ENCODE data around the gene CACNA1S.

The CACNA1S gene

DNA sequence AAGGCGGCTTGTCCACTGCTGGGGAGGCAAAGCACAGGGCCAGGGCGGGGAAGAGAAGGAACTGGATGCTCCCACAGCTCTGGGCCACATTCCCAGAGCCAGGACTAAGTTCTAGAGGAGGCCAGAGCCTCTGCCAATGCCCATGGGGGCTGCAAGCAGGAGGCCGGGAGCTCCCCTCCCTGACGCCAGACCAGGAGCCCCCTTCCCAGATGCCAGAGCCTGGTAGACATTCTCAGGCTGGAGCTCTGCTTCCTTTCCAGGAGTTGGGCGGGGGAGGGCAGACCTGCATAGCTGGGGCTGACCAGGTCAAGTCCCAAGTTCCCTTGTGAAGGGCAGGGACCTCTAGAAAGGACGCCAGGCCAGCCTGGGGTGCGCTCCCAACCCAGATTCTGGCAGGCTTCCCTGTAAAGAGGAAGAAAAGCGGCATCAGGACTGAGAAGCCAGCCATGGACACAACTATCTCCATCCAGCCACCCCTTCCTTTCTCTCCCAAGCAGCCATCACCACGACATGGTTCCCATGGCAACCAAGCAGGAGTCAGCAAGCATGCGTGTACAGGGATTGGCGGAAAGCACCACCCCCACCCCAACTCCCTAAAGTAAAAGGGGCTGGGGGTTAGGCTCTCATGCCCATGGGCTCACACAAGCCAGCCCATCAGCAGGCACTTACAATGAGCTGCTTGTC, 102.1 kb downstream of the CACNA1S start:
- no peak for DNase-seq

DNA sequence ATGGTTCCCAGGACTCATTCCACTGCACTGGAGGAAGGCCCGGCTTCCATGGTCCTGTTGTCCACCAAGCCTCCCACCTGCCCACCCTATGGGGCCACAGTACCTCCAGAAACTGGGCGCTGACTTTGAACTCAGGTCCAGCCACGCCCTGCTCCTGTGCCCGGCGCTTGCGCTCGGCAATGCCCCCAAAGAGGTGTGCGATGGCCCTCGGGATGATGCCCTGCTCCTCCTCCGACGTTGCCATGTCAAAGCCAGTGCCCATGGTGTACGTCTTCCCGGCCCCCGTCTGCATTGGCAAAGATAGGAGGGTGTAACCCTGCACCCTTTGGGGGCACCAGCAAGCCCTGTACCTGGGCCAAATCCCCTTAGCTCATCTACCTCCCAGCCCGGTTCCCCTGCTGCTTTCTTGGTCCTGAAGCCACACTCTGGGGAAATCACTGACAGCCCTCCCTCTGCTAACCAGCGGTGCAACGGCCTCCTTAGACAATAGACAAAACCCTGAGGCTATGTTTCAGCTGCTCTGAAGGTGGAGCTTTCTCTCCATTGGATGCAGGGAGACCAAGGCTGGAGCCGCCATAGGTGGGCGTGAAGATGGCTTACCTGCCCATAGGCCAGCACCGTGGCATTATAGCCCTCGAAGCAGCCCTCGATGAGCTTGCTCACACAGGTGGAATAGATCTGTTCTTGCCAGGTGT, 103.4 kb downstream of the CACNA1S start:
- DNase-seq: no peak

DNA sequence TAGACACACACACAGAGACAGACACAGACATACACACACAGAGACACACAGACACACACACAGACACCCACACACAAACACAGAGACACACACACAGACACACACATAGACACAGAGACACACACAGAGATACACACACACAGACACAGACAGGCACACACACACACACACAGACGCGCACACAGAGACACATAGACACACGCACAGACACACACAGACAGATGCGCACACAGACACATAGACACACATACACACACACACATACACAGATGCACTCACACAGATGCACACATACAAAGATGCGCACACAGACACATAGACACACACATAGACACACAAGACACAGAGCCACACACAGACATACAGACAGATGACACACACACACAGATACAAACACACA, 104.7 kb downstream of the CACNA1S start:
- no peak for DNase-seq

DNA sequence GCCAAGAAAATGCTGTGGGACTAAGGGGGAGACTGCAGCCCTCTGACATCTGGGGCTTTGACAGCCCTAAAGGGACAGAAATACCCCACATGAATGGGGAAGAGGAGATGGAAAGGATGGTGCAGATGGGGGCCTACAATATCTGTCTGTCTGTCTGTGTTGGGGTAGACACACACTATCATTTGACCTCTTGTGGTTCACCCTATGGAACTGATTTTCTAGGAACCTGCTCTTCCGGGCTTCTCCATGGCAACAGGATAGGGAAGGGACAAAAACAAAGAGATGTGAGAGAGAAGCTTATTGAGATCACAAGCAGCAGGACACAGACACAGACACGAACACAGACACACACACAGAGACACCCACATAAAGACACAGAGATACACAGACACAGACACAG, 105.8 kb downstream of the CACNA1S start:
- no peak for DNase-seq

DNA sequence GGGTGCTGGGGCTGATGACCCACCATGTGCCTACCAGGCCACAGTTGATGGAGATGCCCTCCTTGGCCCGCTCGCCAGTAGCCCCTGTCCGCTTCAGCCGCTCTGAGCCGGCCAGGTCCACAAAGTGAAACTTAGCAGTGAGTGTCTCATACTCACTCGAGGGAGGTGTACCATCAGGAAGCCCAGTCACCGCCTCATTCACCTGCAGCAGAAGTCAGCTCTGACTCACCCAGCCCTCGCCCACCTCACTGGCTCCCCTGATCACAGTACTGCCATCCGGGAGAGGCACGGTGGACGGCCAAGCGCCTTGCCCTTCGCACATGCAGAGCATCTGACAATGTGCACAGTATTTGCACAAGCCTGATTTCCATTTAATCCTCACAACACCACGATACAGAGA, 107.5 kb downstream of the CACNA1S start:
- DNase-seq: no peak

DNA sequence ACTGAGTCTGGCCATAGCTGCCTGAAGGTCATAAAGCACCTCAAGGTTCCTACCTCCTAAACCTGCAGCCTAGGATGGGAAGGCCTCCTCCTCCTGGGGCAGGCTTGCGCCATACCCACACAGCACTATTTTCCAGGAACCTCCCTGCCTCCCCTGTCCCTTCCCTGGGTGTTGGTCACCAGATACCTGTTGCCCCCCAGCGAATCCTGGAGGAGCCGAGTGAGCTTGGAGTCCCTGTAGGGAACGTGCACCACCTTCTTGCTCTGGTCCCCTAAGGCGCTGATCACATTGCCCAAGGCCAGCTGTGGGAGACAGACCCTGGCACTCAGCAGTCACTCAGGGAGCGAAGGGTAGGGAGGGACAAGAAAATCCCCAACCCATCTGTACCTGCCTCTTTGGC, 108.1 kb downstream of the CACNA1S start:
- DNase-seq: no peak

DNA sequence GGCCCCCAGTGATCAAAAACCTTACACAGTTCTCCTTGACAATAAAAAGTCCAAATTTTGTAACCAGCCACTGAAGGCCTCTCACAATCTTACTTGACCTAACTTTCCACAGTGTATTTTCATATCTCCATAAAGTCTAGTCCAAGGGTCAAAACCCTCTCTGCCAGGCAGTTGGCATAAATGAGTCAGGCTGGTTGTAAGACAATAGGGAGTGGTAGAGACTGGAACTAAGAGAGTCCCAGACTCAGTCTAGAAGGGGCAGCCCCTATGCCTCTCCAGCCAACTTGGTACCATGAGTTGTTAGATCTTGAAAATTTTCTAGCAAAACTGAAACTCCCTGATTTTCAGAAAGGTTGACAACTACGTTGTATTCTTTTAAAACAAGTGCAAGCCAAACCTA, 109.7 kb downstream of the CACNA1S start:
- no peak for DNase-seq

DNA sequence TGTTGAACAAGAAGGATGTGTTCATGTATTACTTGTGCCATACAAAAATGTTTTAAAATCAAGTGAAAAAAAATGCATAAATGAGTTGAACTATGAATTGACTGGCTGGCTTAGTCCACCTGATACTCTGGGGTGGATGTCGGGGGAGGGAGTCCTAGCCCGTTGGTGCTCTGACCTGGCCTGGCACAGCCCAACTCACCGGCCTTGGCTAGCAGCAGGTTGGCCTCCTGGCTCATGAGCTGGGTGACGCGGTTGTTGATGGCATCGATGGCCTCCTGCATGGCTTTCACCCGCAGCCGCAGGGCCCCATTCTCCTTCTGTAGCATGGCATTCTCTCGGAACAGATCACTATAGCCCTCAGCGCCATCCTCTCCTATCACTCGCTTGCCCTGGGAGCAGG, 110.3 kb downstream of the CACNA1S start:
- DNase-seq: no peak

DNA sequence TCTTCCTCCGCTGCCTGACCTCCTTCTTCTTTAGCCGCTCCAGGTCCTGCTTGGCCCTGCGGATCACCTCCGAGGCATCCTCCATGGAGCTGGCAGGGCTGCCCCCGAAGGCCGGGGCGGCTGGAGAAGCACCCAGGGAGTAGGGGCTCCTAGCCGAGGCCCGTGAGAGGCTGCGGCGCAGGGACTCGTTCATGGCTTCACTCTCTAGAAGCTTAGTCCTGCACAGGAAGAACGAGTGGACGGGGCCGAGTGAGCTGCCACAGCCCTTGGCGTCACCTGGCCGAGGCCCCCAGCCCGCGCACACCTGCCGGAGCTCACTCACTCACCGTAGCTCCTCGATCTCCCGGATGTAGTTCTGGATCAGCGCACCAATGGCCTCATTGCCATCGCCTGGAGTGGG, 111.8 kb downstream of the CACNA1S start:
- DNase-seq: no peak

DNA sequence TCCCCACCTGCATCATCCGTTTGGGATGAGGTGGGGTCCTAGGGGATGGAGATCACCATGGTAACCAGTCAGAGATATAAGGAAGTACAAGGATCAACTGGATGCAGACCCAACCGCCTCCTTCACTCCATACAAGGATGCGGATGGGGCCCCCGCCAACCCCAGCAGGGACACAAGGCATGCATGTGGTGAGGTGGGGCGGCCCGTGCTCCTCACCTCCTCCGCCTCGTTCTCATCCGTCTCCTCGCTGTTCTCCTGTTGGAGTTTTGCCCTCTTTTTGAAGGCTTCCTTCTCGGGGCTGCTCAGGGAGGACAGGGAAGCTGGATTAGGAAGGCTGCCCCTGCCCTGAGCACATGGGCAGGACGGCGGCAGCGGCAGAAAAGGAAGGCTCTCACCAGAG, 112.6 kb downstream of the CACNA1S start:
- DNase-seq: no peak

DNA sequence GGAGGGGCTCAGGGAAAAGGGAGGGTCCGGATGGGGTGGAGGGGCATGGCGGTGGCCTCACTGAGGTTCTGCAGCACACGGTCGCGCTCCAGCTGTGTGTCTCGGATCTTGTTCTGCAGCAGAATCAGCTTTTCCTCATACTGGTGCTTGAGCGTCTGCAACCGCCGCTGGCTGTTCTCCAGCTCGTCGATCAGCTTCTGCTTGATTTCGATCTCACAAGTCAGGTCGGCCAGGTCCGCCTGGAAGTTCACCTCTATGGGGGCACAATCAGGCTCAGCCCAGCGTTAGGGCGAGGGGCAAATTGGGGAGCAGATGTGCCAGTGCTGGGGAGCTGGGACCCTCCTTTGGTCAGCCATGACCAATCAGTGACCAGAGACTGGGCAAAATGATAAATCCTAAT, 113.9 kb downstream of the CACNA1S start:
- no peak for DNase-seq

DNA sequence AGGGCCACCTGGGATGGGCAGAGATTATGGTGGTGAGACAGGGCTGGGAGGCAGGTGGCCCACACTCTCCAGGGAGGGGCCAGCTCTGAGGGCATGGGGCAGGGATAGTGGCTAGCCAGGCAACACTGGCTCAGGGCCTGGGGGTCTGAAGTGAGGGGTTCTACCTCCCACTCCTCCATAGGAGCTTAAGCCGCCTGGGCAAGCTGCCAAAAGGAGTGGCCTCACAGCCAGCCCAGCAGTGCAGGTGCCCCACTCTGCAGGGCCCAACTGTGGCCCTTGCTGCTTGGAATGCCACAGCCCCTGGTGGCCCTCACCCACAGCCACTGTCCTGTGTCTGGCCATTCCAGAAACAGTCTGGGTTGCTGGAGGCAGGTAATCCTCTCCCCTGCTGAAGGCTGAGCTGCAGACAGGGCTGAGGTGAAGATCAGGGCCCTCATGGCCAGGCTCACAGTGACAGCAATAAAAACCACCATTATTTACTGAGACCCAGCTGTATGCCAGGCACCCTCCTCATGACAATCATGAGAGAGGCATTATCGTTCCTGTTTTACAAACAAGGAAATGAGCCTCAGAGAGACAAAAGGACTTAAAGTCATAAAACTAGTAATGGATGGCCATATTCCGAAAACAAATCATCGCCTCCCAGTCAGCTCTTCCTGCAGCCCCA, 119.7 kb downstream of the CACNA1S start:
- no peak for DNase-seq

DNA sequence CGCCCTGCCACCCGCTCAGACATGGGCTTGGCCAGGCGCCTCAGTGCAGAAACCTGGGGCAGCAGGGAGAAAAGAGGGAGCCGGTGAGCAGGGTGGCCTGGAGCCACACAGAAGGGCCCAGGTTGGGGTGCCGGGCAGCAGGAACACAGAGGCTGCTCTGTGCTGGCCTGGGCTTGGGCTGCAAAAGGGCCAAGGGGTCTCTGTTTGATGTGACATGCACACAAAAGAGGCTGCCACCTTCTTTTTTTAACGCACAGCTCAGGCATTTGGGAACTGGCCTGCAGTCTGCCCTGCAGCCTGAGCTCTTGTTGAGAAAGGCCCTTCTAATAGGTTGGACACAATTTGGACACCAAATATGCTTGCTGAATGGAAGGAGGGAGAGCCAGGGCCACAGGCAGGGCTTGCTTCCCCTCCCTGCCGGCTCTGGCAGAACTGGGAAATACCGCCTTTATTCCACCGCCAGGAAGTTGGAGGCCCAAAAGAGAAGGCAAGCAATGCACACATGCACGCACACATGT, 121.1 kb downstream of the CACNA1S start:
- no peak for DNase-seq

DNA sequence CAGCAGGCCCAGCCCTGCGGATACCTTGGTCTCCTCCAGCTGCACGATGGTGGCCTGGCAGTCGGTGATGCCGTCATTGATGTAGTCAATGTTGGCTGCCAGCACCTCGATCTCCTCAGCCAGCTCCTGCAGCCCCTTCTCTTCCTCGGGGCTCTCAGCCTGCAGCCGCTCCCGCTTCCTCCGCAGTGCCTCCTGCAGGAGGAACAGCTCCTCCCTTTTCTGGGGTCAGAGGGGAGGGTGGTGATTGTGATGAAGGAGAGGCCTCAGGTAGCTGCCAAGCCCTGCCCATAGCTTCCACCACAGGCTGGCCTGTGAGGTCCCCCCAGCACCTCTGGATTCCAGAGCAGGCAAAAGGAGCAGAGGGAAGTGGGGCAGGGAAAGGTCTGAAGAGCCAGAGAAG, 122.1 kb downstream of the CACNA1S start:
- no peak for DNase-seq
